HEK293T (cell line): ENCODE data around the gene CRHR1.

Experiments used
- CTCF ChIA-PET: fragments of 350-600 bp; formaldehyde crosslinking; extraction: SDS; loops from one replicate; lab custom pipeline; 2021; ENCODE audit warnings: antibody characterized with exemption, inconsistent platforms; lab: Yijun Ruan, JAX
- POLR2A ChIA-PET: fragments of 350-600 bp; formaldehyde crosslinking; extraction: SDS; loops from one replicate; lab custom pipeline; 2020; ENCODE audit warnings: antibody characterized with exemption, inconsistent platforms; lab: Yijun Ruan, JAX
- DNase-seq: peaks from one replicate; pipeline ENCODE4 v3.0.0; 2012; ENCODE audit warnings: mixed read lengths; ENCODE audit errors: extremely low spot score
- ARNT ChIP-seq: fragments of 450-650 bp; IDR thresholded peaks from 2 replicates; pipeline ENCODE4 v1.6.1; 2017; ENCODE audit warnings: mild to moderate bottlenecking
- BHLHE40 ChIP-seq: fragments of 450-650 bp; IDR thresholded peaks from 2 replicates; pipeline ENCODE4 v1.6.1; 2016; ENCODE audit warnings: mild to moderate bottlenecking, moderate library complexity, borderline replicate concordance
- CTBP1 ChIP-seq: fragments of 450-650 bp; IDR thresholded peaks from 2 replicates; pipeline ENCODE4 v1.6.1; 2016; ENCODE audit warnings: borderline replicate concordance
- ELF4 ChIP-seq: fragments of 450-650 bp; IDR thresholded peaks from 2 replicates; pipeline ENCODE4 v1.6.1; 2017; ENCODE audit warnings: antibody characterized with exemption
- FOXA1 ChIP-seq: fragments of 450-650 bp; IDR thresholded peaks from 2 replicates; pipeline ENCODE4 v1.6.1; 2016; ENCODE audit warnings: mild to moderate bottlenecking
- FOXK2 ChIP-seq: fragments of 450-650 bp; IDR thresholded peaks from 2 replicates; pipeline ENCODE4 v1.6.1; 2016; ENCODE audit warnings: mild to moderate bottlenecking
- FOXM1 ChIP-seq: fragments of 450-650 bp; IDR thresholded peaks from 2 replicates; pipeline ENCODE4 v1.6.1; 2017; ENCODE audit warnings: mild to moderate bottlenecking, borderline replicate concordance
- HDGF ChIP-seq: fragments of 450-650 bp; IDR thresholded peaks from 2 replicates; pipeline ENCODE4 v1.6.1; 2017; ENCODE audit warnings: antibody characterized with exemption, borderline replicate concordance
- L3MBTL2 ChIP-seq: fragments of 450-650 bp; conservative IDR thresholded peaks from 2 replicates; pipeline ENCODE4 v1.6.1; 2016; ENCODE audit warnings: mild to moderate bottlenecking
- LEF1 ChIP-seq: fragments of 450-650 bp; IDR thresholded peaks from 2 replicates; pipeline ENCODE4 v1.6.1; 2017; ENCODE audit warnings: mild to moderate bottlenecking, borderline replicate concordance
- NFRKB ChIP-seq: fragments of 450-650 bp; IDR thresholded peaks from 2 replicates; pipeline ENCODE4 v1.6.1; 2016; ENCODE audit warnings: mild to moderate bottlenecking, moderate library complexity
- PKNOX1 ChIP-seq: fragments of 450-650 bp; IDR thresholded peaks from 2 replicates; pipeline ENCODE4 v1.6.1; 2016
- SP1 ChIP-seq: fragments of 450-650 bp; IDR thresholded peaks from 2 replicates; pipeline ENCODE4 v1.6.1; 2017
- SUZ12 ChIP-seq: fragments of 450-650 bp; IDR thresholded peaks from 2 replicates; pipeline ENCODE4 v1.6.1; 2016; ENCODE audit warnings: mild to moderate bottlenecking
- TARDBP ChIP-seq: fragments of 450-650 bp; IDR thresholded peaks from 2 replicates; pipeline ENCODE4 v1.6.1; 2016
- ZNF384 ChIP-seq: fragments of 450-650 bp; IDR thresholded peaks from 2 replicates; pipeline ENCODE4 v1.6.1; 2016

The CRHR1 gene

GRCh38 chr17:45867702-45868101, 83.6 kb downstream of the CRHR1 start:
- TF ChIP-seq NFRKB (no peak), FOXK2 (no peak), BHLHE40 (no peak), L3MBTL2 (peak; percentile 65)
- DNase-seq = peak; percentile 41
- POLR2A ChIA-PET = no interaction called here
- CTCF ChIA-PET = interaction anchor here (0.7 kb wide), 1 partner anchor 104 kb away, joined by 3 read pairs; no protein-coding TSS in a partner anchor

- TF ChIP-seq BHLHE40 = no peak
- no peak for TF ChIP-seq L3MBTL2
- no peak for TF ChIP-seq NFRKB
- TF ChIP-seq FOXA1 = no peak
- no peak for TF ChIP-seq ARNT
- TF ChIP-seq SUZ12 = no peak
- no peak for TF ChIP-seq ZNF384
- no peak for TF ChIP-seq LEF1
- no peak for TF ChIP-seq ELF4
- TF ChIP-seq HDGF = no peak
- DNase-seq = no peak
- CTCF ChIA-PET = no interaction called here
- POLR2A ChIA-PET = no interaction called here
Measured at GRCh38 chr17:45868276-45868675, 84.2 kb downstream of the CRHR1 start.

GRCh38 chr17:45869676-45870341, 85.7 kb downstream of the CRHR1 start:
- CTCF ChIA-PET = no interaction called here
- TF ChIP-seq SUZ12 = no peak
- no peak for TF ChIP-seq HDGF
- TF ChIP-seq NFRKB = no peak
- no peak for TF ChIP-seq FOXA1
- no peak for TF ChIP-seq CTBP1
- no peak for TF ChIP-seq FOXM1
- TF ChIP-seq L3MBTL2 = no peak
- no peak for TF ChIP-seq ELF4
- POLR2A ChIA-PET = no interaction called here
- no peak for DNase-seq

GRCh38 chr17:45870342-45870974, 86.3 kb downstream of the CRHR1 start:
- ChIA-PET POLR2A (no interaction called here), CTCF (no interaction called here)
- no peak for DNase-seq
- TF ChIP-seq CTBP1 (no peak), SP1 (no peak), ARNT (no peak), FOXK2 (no peak), FOXA1 (no peak), HDGF (no peak), BHLHE40 (no peak), FOXM1 (no peak), ZNF384 (no peak)

GRCh38 chr17:45871718-45872117, 87.6 kb downstream of the CRHR1 start:
- no peak for TF ChIP-seq BHLHE40
- TF ChIP-seq HDGF = no peak
- no peak for TF ChIP-seq TARDBP
- no peak for TF ChIP-seq SP1
- no peak for TF ChIP-seq FOXK2
- TF ChIP-seq FOXA1 = no peak
- TF ChIP-seq SUZ12 = no peak
- no peak for TF ChIP-seq NFRKB
- no peak for TF ChIP-seq L3MBTL2
- TF ChIP-seq LEF1 = no peak
- TF ChIP-seq ARNT = no peak
- POLR2A ChIA-PET = no interaction called here
- no peak for DNase-seq
- CTCF ChIA-PET = no interaction called here

GRCh38 chr17:45873728-45874127, 89.6 kb downstream of the CRHR1 start:
- no peak for DNase-seq
- ChIA-PET POLR2A (interaction anchor here (1.3 kb wide), 1 partner anchor 20 kb away, joined by 4 read pairs; no protein-coding TSS in a partner anchor), CTCF (no interaction called here)
- TF ChIP-seq TARDBP (no peak), PKNOX1 (peak; percentile 33; the same call in 1 of the 2 replicates)

- DNase-seq = no peak
- TF ChIP-seq PKNOX1 = no peak
- no peak for TF ChIP-seq TARDBP
- no peak for TF ChIP-seq L3MBTL2
- no peak for TF ChIP-seq CTBP1
- TF ChIP-seq BHLHE40 = no peak
- no peak for TF ChIP-seq FOXK2
- TF ChIP-seq LEF1 = no peak
- no peak for TF ChIP-seq ELF4
- no peak for TF ChIP-seq ZNF384
- TF ChIP-seq FOXM1 = no peak
- no peak for TF ChIP-seq ARNT
- TF ChIP-seq FOXA1 = no peak
- ChIA-PET POLR2A (interaction anchor here (1.3 kb wide), 1 partner anchor 19 kb away, joined by 4 read pairs; no protein-coding TSS in a partner anchor), CTCF (no interaction called here)
Measured at GRCh38 chr17:45874151-45874550, 90.0 kb downstream of the CRHR1 start.
